ENCODE measurements around the gene WDFY4.

GRCh38 chr10:49011756-49012155 is 327.1 kb downstream of the WDFY4 start:
- TF ChIP-seq CTCF (IDR thresholded peaks at IDR 0.05) (no peak), POLR2A (IDR thresholded peaks at IDR 0.05) (no peak), POLR2AphosphoS5 (IDR thresholded peaks at IDR 0.05; ENCODE audit: insufficient read depth in 1 of 2, low read depth in 1 of 2) (no peak)
